Muscle layer of duodenum (tissue), 2 donors: ENCODE data around the gene SUSD3.

Experiments
- H3K27ac ChIP-seq: one replicate; pipeline ENCODE4 v1.7.0; 2013; ENCODE audit warnings: mild to moderate bottlenecking, low read length
- H3K27me3 ChIP-seq: one replicate; pipeline ENCODE4 v1.7.0; 2013; ENCODE audit warnings: low read depth, mild to moderate bottlenecking, control low read depth, low read length
- H3K36me3 ChIP-seq, 2 donors: one replicate each; pipeline ENCODE4 v1.7.0; 2013; ENCODE audit warnings: low read length in 2 of 2, control low read depth in 1 of 2, mild to moderate bottlenecking in 1 of 2; ENCODE audit not compliant: insufficient read depth in 2 of 2, control insufficient read depth in 1 of 2
- H3K4me1 ChIP-seq, 2 donors: one replicate each; pipeline ENCODE4 v1.7.0; 2013; ENCODE audit warnings: low read length in 2 of 2, mild to moderate bottlenecking in 2 of 2, control low read depth in 1 of 2, moderate library complexity in 1 of 2; ENCODE audit not compliant: insufficient read depth in 2 of 2, control insufficient read depth in 1 of 2
- H3K4me3 ChIP-seq, 2 donors: one replicate each; pipeline ENCODE4 v1.7.0; 2013; ENCODE audit warnings: low read length in 2 of 2, low read depth in 1 of 2, mild to moderate bottlenecking in 1 of 2
- H3K9me3 ChIP-seq, 2 donors: one replicate each; pipeline ENCODE4 v1.7.0; 2013; ENCODE audit warnings: low read length in 2 of 2, control low read depth in 1 of 2, mild to moderate bottlenecking in 1 of 2; ENCODE audit not compliant: control insufficient read depth in 1 of 2
- donor health status: healthy.

Gene SUSD3

DNA sequence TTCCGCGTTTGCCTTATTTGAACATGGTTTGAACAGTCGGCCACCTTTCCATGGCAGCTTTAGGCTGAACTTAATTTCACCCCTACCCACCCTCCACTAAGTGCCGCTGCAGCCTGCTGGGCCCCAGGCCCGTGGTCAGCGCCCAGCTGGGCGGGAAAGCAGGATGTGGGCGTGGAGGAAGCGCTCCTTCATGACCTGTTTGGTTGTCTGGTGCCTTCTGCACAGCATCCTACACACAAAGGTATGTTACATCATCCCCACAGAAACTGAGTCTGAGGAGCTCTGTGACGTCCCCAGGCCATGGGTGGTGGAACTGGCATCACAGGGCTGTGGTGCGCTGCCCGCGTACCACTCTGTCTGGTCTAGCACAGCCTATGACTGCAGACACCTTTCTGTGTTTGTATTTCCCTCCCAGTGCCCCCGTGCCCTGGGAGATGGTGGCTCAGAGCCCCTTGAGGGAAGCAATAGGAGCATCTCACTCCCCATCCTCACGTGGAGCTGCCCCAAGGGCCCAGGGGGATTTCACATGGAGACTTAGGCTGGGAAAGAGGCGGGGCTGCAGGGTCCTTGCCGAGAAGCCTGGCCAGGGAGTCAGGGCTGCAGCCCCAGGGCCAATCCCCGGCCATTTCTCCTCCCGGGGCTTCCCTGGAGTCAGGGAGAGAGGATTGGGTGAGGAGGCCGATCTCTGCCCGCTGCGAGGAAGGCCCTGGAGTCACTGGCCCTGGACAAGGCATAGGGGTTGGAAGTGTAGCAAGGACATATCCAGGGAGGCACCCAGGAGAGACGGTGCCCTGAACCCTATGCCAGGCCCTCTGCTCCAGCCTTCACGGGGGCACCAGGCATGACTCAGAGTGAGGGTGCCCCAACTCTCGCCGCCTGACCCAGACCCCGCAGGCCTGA, 37.5 kb upstream of the SUSD3 start:
- Histone ChIP-seq H3K27me3 (no peaks in the 10 kb centered on the region), H3K9me3 (no peaks in the 10 kb centered on the region), H3K4me1 (no peaks in the 10 kb centered on the region), H3K4me3 (no peak overlapping the region), H3K27ac (no peak overlapping the region), H3K36me3 (peaks cover 0 to 4% of the 10 kb centered on the region in 2 donors)

DNA sequence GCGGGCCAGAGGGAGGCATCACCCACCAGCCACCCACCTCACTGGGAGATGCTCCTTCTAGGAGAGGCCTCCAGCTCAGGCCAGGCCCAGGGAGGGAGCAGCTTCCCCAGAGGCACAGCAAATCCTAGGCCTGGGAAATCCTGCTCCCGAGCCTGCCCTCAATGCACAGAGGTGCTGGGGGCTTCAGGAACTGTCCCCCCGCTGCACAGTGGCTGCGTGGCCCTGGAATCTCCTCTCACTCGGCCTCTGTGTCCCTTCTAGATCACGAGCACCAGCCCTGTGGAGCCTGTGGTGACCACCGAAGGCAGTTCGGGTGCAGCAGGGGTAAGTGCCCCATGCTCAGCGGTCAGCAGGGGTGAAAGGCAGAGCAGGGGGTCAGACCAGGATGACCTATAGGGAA, 36.4 kb upstream of the SUSD3 start:
- no peak overlapping the region for H3K4me3 ChIP-seq
- peaks cover 0 to 4% of the 10 kb centered on the region in 2 donors for H3K36me3 ChIP-seq
- H3K27me3 ChIP-seq, result no peaks in the 10 kb centered on the region
- no peaks in the 10 kb centered on the region for H3K4me1 ChIP-seq
- no peaks in the 10 kb centered on the region for H3K9me3 ChIP-seq
- no peak overlapping the region for H3K27ac ChIP-seq

DNA sequence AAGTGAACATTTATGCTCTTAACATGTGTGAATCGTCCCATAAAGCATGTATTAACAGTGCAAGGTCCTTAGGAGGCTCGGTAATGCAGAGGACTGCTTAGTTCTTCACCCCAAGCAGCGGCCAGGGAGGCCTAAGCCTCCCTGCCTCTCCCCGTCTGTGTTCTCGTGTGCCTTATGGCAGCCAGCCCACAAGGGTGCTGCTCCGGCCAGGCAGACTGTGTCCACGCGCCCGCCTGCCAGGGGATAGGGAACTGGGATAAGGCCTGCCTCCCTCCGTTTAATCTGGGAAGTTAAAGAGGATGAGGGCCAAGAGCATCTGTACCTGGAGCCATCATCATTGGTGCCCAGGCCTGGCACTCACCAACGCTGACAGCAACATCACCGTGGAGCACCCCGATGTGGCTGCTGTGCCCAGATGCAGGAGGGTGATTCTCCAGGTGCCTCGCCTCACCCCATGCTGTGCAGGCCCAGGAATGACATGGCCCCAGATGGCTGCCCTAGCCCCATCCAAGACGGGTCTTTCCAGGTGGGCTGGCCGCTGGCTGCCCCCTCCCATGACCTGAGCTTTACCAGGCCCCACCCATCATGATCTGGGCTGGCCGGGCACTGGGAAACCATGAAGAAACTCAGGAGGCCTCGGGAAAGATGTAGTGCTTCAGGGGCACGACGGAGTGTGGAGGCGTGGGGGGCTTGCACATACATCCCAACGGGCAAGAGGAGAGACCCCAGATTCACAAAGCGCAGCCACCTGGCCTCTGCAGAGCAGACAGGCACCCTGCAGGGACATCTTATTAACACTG, 35.6 kb upstream of the SUSD3 start:
- peaks cover 0 to 4% of the 10 kb centered on the region in 2 donors for H3K36me3 ChIP-seq
- H3K27me3 ChIP-seq, result no peaks in the 10 kb centered on the region
- H3K9me3 ChIP-seq, result no peaks in the 10 kb centered on the region
- H3K4me3 ChIP-seq, result no peak overlapping the region
- no peak overlapping the region for H3K27ac ChIP-seq
- no peaks in the 10 kb centered on the region for H3K4me1 ChIP-seq

DNA sequence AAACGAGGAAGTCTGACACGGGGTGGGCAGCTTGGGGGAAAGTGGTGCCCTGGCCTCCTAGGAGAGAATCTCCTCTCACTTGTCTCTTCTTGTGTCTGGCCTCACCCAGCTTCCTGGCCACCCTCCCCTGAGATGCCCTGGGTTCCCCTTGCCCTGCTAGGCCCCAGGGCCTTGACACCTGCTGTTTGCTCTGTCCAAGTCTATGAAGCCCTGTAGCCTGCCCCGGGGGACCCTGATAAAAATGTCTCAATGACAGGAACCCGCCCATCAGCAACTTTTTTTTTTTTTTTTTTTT, 35.0 kb upstream of the SUSD3 start:
- Histone ChIP-seq H3K4me3 (no peak overlapping the region), H3K9me3 (no peaks in the 10 kb centered on the region), H3K27me3 (no peaks in the 10 kb centered on the region), H3K4me1 (no peaks in the 10 kb centered on the region), H3K36me3 (peaks cover 0 to 4% of the 10 kb centered on the region in 2 donors), H3K27ac (no peak overlapping the region)

DNA sequence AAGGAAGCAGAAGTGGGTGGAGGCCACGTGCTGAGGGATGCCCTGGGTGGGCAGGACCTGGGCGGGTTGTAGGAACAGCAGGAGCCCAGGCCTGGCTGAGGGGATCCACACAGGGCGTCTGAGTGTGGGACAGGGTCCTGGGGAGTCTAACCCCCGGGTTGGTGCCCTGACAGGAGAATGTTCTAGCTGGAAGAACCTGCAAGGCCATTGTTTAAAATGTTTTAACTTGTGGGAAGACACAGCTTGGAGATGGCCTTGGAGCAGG, 33.9 kb upstream of the SUSD3 start:
- H3K4me3 ChIP-seq, result no peak overlapping the region
- H3K27ac ChIP-seq, result no peak overlapping the region
- no peaks in the 10 kb centered on the region for H3K27me3 ChIP-seq
- no peaks in the 10 kb centered on the region for H3K9me3 ChIP-seq
- H3K4me1 ChIP-seq, result no peaks in the 10 kb centered on the region
- peaks cover 0 to 4% of the 10 kb centered on the region in 2 donors for H3K36me3 ChIP-seq

DNA sequence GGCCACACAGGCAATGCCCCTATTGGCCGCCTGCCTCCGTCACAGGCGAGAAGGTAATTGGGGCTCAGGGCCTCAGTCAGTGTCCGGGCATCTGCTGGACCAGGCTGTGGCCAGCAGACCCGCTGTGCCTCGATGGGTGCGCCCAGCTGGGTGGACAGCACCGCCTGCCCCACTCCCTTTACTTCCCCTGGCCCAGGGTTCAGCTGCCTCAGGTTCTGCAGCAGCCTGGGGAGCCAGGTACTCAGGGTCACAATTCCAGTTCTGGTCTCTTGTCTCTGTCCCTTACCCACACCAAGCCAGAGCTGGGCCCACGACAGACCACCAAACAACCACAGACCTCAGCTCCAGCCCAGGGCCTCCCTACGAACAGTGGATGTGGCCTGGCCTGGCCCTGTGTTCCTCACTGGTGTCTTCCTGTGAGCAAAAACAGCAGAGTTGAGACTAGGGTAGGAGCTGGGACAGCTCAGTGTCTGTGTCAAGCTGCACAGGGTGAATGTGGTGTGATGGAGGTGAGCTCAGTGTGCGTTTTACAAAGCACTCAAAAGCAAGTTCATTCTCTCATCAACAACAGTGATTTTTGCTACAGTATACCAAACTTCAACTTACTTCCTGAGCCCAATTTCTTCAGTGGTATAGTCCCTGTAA, 33.4 kb upstream of the SUSD3 start:
- H3K36me3 ChIP-seq, result peaks cover 0 to 4% of the 10 kb centered on the region in 2 donors
- H3K27ac ChIP-seq, result no peak overlapping the region
- H3K9me3 ChIP-seq, result no peaks in the 10 kb centered on the region
- H3K4me1 ChIP-seq, result no peaks in the 10 kb centered on the region
- H3K27me3 ChIP-seq, result no peaks in the 10 kb centered on the region
- no peak overlapping the region for H3K4me3 ChIP-seq

DNA sequence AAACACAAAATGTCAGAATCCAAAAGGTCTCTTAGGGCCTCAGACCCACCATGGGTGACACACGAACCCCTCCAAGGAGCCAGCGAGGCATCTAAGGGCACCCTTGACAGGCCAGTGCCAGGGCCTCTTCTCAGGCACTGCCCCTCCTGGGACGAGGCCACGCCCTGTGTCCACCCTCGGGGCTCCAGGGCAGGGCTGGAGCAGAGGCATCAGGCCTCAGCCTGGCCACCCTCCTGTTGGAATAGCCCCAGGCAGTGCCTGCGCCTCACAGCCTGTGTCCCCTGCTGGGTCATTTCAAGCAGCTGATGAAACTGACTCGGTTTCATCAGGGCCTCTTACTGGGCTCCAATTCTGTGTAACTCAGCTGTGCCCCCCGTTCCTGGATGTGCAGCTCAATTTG, 32.8 kb upstream of the SUSD3 start:
- H3K4me1 ChIP-seq, result no peaks in the 10 kb centered on the region
- no peaks in the 10 kb centered on the region for H3K27me3 ChIP-seq
- no peaks in the 10 kb centered on the region for H3K9me3 ChIP-seq
- H3K27ac ChIP-seq, result no peak overlapping the region
- H3K4me3 ChIP-seq, result no peak overlapping the region
- peaks cover 0 to 4% of the 10 kb centered on the region in 2 donors for H3K36me3 ChIP-seq

DNA sequence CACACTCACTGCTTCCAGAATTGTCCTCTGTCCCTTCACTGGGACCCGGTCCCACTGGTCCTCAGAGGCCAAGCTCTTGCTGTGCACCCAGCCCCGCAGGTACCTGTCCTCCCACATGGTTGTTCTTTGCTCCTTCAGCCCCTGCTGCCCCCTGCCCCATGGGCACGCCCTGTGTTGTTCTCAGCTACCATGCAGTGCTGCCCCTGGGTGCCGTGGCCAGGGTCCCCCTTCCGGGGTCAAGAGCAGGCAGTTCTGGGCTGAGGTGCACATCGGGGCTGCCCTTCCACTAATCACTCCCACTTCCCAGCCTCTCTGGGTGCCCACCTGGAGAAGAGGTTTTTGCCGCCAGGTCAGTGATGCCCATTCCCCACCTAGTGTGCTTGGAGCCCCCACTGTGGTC, 31.9 kb upstream of the SUSD3 start:
- H3K4me3 ChIP-seq, result no peak overlapping the region
- H3K9me3 ChIP-seq, result no peaks in the 10 kb centered on the region
- no peaks in the 10 kb centered on the region for H3K27me3 ChIP-seq
- H3K4me1 ChIP-seq, result peaks cover 0 to 3% of the 10 kb centered on the region in 2 donors
- H3K36me3 ChIP-seq, result peaks cover 0 to 1% of the 10 kb centered on the region in 2 donors
- no peak overlapping the region for H3K27ac ChIP-seq

DNA sequence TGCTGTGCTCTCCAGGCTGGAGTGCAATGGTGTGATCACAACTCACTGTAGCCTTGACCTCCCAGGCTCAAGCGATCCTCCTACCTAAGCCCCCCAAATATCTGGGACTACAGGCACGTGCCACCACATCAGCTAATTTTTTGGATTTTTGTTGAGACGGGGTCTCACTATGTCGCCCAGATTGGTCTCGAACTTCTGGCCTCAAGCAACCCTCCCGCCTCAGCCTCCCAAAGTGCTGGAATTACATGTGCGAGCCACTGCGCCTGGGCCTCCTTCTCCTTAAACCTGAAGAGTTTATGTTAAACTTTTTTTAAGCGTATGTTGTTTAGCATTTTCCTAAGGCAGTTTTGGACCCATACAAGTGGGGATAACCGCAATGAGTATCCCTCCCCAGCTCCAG, 30.8 kb upstream of the SUSD3 start:
- no peaks in the 10 kb centered on the region for H3K9me3 ChIP-seq
- H3K4me1 ChIP-seq, result peaks cover 0 to 5% of the 10 kb centered on the region in 2 donors
- H3K36me3 ChIP-seq, result no peaks in the 10 kb centered on the region
- no peak overlapping the region for H3K27ac ChIP-seq
- H3K4me3 ChIP-seq, result no peak overlapping the region
- H3K27me3 ChIP-seq, result no peaks in the 10 kb centered on the region

DNA sequence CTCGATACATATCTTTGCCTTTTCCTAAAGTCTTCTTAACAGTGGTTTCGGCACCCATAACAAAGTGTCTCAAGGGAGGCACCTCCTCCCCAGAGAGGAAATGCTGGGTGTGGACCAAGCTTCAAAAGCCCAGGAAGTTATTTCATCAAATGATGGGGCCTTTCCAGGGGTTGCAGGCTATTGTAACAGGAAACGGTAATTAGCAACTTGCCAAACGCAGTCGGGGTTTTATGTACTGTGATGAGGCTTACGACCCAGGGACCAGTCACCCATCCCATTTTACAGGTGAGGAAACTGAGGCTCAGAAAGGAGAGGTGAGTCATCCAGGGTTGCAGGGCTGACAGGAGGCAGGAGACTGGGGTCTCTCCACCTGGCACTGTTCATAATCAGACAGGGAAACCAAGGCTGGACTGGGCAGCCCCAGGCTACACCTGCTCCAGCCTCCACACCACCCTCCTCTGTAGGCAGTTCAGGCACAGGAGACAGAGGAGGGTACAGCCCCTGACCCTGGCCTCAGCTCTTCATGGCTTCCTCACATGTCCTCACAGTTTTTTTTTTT, 30.0 kb upstream of the SUSD3 start:
- H3K4me3 ChIP-seq, result no peak overlapping the region
- H3K27ac ChIP-seq, result no peak overlapping the region
- H3K4me1 ChIP-seq, result peaks cover 0 to 5% of the 10 kb centered on the region in 2 donors
- no peaks in the 10 kb centered on the region for H3K27me3 ChIP-seq
- H3K9me3 ChIP-seq, result no peaks in the 10 kb centered on the region
- H3K36me3 ChIP-seq, result no peaks in the 10 kb centered on the region
